T-cell (primary cell): ENCODE data around the gene PTGES. TPM values are rescaled to one million over a fixed set of nuclear protein-coding genes. Genes with fewer than 3 reads are reported as not detected.

ENCODE experiments used
- ATAC-seq, 4 experiments: fragments of 200-7000 bp in 3 of 4; fragments of 150-1000 bp in 1 of 4; cut with Tn5 transposase; replicated peaks in 1 of 4; 1 replicate in 3 of 4; 2 replicates in 1 of 4; pipeline ENCODE4 v1.10.0; 2021; ENCODE audit warnings: moderate library complexity in 3 of 4, mild to moderate bottlenecking in 2 of 4, moderate number of reproducible peaks in 1 of 4
- CTCF ChIA-PET, 2 donors: fragments of 300-600 bp; sonication (Branson Sonifier 250); formaldehyde crosslinking; loops; one replicate each; lab custom pipeline; 2022; ENCODE audit warnings: antibody characterized with exemption in 2 of 2; lab: Charles Lee
- POLR2A ChIA-PET, 2 donors: fragments of 300-600 bp; sonication (Branson Sonifier 250); formaldehyde crosslinking; loops; one replicate each; lab custom pipeline; 2022; ENCODE audit warnings: antibody characterized with exemption in 2 of 2; lab: Charles Lee
- DNase-seq, 35 experiments: peaks; one replicate each; pipeline versions ENCODE4 v3.0.0 to v3.0.0-alpha.2; 2013 to 2023
- H3K27ac ChIP-seq: one replicate; pipeline ENCODE4 v1.5.1; 2013; ENCODE audit warnings: low read length
- H3K27me3 ChIP-seq, 2 experiments: replicated peaks in 1 of 2; 1 replicate in 1 of 2; 2 replicates in 1 of 2; pipeline versions ENCODE4 v1.6.1 to v1.7.0; 2013; ENCODE audit warnings: low read length in 1 of 2, mixed read lengths in 1 of 2; ENCODE audit not compliant: control insufficient read depth in 2 of 2, insufficient read depth in 2 of 2; ENCODE audit errors: extremely low read depth in 1 of 2
- H3K36me3 ChIP-seq, 2 donors: 1 replicate in 1 of 2; 2 replicates in 1 of 2; pipeline versions ENCODE4 v1.6.1 to v1.7.0; 2013; ENCODE audit warnings: low read length in 1 of 2; ENCODE audit not compliant: control insufficient read depth in 2 of 2, insufficient read depth in 1 of 2; ENCODE audit errors: extremely low read depth in 1 of 2
- H3K4me1 ChIP-seq, 2 experiments: 1 replicate in 1 of 2; 2 replicates in 1 of 2; pipeline versions ENCODE4 v1.6.1 to v1.7.0; 2013; ENCODE audit warnings: low read length in 2 of 2, mixed read lengths in 1 of 2; ENCODE audit not compliant: insufficient read depth in 2 of 2, control insufficient read depth in 1 of 2; ENCODE audit errors: extremely low read depth in 1 of 2
- H3K4me3 ChIP-seq, 2 donors: 1 replicate in 1 of 2; 2 replicates in 1 of 2; pipeline versions ENCODE4 v1.5.1 to v1.7.0; 2013; ENCODE audit warnings: mild to moderate bottlenecking in 2 of 2, low read length in 1 of 2, moderate library complexity in 1 of 2; ENCODE audit not compliant: control insufficient read depth in 1 of 2; ENCODE audit errors: extremely low read depth in 1 of 2
- H3K9me3 ChIP-seq: 2 replicates; pipeline ENCODE4 v1.7.0; 2013
- H3K27ac Mint-ChIP-seq, 2 donors: one replicate each; pipeline ENCODE4 v1.8.0; 2020 to 2021; ENCODE audit warnings: mild to moderate bottlenecking in 2 of 2, mixed read lengths in 2 of 2
- H3K27me3 Mint-ChIP-seq, 2 donors: one replicate each; pipeline ENCODE4 v1.8.0; 2021 to 2022; ENCODE audit warnings: mixed read lengths in 2 of 2
- H3K36me3 Mint-ChIP-seq: one replicate; pipeline ENCODE4 v1.8.0; 2021; ENCODE audit warnings: mixed read lengths
- H3K4me1 Mint-ChIP-seq, 3 donors: one replicate each; pipeline ENCODE4 v1.8.0; 2020 to 2022; ENCODE audit warnings: mixed read lengths in 3 of 3, mild to moderate bottlenecking in 1 of 3
- H3K4me3 Mint-ChIP-seq, 3 donors: one replicate each; pipeline ENCODE4 v1.8.0; 2020 to 2022; ENCODE audit warnings: mild to moderate bottlenecking in 3 of 3, mixed read lengths in 3 of 3, moderate library complexity in 3 of 3
- H3K9me3 Mint-ChIP-seq, 3 donors: one replicate each; pipeline ENCODE4 v1.8.0; 2020 to 2022; ENCODE audit warnings: mixed read lengths in 3 of 3
- WGBS: methylation state at CpG from one replicate; pipeline ENCODE4 v1.1.5; 2013; ENCODE audit warnings: missing lambda C conversion rate; ENCODE audit not compliant: insufficient coverage; 5-methylcytosine and 5-hydroxymethylcytosine counted together
- total RNA-seq, 35 experiments: library from RNA in 6 of 35; stranded (reverse) in 6 of 35; fragments of 120-200 nt in 1 of 35; gene quantifications; one replicate each; pipeline versions ENCODE4 v1.2.1 to v1.2.4 and lab custom pipeline; 2013 to 2026

The PTGES gene
- total RNA-seq, 5 donors from 2014 or later (not counting 1 experiment from before 2014, with no cell fraction given) = not detected

DNA sequence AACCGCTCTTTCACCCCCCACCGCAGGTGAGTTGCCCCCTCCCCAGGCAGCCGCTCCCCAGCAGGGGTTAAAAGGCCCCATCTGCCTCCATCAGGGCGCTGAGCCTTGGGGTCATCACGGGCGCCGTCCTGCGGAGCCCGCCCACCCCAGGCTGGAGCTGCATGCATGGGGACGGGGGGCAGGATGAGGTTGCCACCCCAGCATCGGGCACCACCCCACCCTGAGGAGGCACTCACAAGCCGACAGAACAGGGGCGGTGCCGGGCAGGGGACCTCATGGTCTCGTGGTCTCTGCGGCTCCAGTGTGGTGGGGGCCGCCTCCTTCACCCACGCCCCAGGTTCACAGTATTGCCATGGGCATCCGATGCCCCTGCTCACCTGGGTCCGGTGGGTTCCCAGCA, 16.5 kb downstream of the PTGES start:
- Histone ChIP-seq H3K4me1 (peaks cover 0 to 18% of the 10 kb centered on the region in 2 experiments), H3K4me3 (no peak overlapping the region), H3K9me3 (no peaks in the 10 kb centered on the region), H3K36me3 (no peaks in the 10 kb centered on the region), H3K27me3 (peaks cover 0 to 28% of the 10 kb centered on the region in 2 experiments), H3K27ac (no peak overlapping the region)
- H3K27me3 Mint-ChIP-seq = peaks cover 0 to 7% of the 10 kb centered on the region in 2 donors
- no peaks in the 10 kb centered on the region for H3K36me3 Mint-ChIP-seq
- 58% methylated on average over 16 of the region's 20 CpGs for WGBS
- no peaks in the 10 kb centered on the region for H3K9me3 Mint-ChIP-seq
- no peak overlapping the region for H3K27ac Mint-ChIP-seq
- POLR2A ChIA-PET = no interaction called here
- DNase-seq = no peak
- CTCF ChIA-PET = interaction anchor here in 1 of 2 donors (1.4 to 2.0 kb wide), 2 partner anchors 49 to 54 kb away, joined by 3 to 10 read pairs; no protein-coding TSS in a partner anchor
- ATAC-seq = no peak
- peaks cover 0 to 7% (median 4%) of the 10 kb centered on the region in 3 donors for H3K4me1 Mint-ChIP-seq
- H3K4me3 Mint-ChIP-seq = no peak overlapping the region

GRCh38 chr9:129735546-129735945, 17.3 kb downstream of the PTGES start:
- POLR2A ChIA-PET = no interaction called here
- Mint-ChIP-seq H3K4me1 (peaks cover 0 to 7% (median 4%) of the 10 kb centered on the region in 3 donors), H3K9me3 (no peaks in the 10 kb centered on the region), H3K4me3 (no peak overlapping the region), H3K36me3 (no peaks in the 10 kb centered on the region), H3K27me3 (peaks cover 0 to 9% of the 10 kb centered on the region in 2 donors), H3K27ac (no peak overlapping the region)
- no peak overlapping the region for H3K4me3 ChIP-seq
- H3K27me3 ChIP-seq = peaks cover 0 to 32% of the 10 kb centered on the region in 2 experiments
- CTCF ChIA-PET = no interaction called here
- H3K36me3 ChIP-seq = no peaks in the 10 kb centered on the region
- H3K4me1 ChIP-seq = peaks cover 0 to 18% of the 10 kb centered on the region in 2 experiments
- 71% methylated on average over 6 of the region's 6 CpGs for WGBS
- no peak overlapping the region for H3K27ac ChIP-seq
- ATAC-seq (no peak), DNase-seq (no peak)
- H3K9me3 ChIP-seq = no peaks in the 10 kb centered on the region

DNA sequence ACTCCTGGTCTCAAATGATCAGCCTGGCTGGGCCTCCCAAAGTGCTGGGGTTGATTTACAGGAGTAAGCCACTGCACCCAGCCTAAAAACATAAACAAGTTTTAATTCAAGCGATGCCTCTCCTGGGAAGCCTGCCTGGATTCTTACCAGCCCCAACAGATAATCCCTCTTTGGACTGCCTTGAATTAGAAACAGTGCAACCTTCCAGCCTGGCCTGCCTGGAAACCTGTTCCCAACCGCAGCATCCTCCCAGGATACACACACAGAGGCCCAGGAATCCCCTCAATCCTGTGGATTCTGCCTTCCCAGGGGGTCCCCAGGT, 19.2 kb downstream of the PTGES start:
- Mint-ChIP-seq H3K36me3 (no peaks in the 10 kb centered on the region), H3K9me3 (no peaks in the 10 kb centered on the region), H3K27me3 (peaks cover 3 to 12% of the 10 kb centered on the region in 2 donors), H3K4me3 (no peak overlapping the region), H3K27ac (no peak overlapping the region), H3K4me1 (peaks cover 0 to 7% (median 4%) of the 10 kb centered on the region in 3 donors)
- no peak overlapping the region for H3K27ac ChIP-seq
- H3K4me3 ChIP-seq = no peak overlapping the region
- WGBS = 85% methylated on average over 2 of the region's 2 CpGs
- ATAC-seq (no peak), DNase-seq (no peak)
- CTCF ChIA-PET = interaction anchor here in 1 of 2 donors (0.7 kb wide), 1 partner anchor 78 kb away, joined by 3 read pairs; no protein-coding TSS in a partner anchor
- H3K36me3 ChIP-seq = no peaks in the 10 kb centered on the region
- H3K9me3 ChIP-seq = no peaks in the 10 kb centered on the region
- peaks cover 0 to 18% of the 10 kb centered on the region in 2 experiments for H3K4me1 ChIP-seq
- POLR2A ChIA-PET = no interaction called here
- H3K27me3 ChIP-seq = peaks cover 0 to 31% of the 10 kb centered on the region in 2 experiments

DNA sequence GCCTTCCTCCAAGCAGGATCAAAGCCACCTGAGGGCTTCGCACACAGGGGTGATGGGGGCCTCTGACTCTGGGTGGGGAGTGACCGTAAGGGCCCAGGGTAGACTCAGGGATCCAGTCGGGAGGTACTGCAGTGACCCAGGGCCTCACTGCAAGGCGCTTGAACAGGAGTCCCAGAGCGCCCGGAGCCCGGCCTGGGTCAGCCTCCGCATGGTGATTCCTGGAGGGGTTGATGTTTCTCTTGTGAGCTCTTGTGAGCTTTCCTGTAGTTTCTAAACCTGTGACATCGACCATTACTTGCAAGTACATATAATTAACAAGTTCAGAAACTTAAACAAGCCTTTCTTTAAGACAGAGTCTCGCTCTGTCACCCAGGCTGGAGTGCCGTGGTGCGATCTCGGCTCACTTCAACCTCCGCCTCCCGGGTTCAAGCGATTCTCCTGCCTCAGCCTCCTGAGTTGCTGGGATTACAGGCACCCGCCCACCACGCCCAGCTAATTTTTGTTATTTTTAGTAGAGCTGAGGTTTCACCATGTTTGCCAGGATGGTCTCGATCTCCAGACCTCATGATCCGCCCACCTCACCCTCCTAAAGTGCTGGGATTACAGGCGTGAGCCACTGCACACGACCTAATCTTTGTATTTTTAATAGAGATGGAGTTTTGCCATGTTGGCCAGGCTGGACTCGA, 19.8 kb downstream of the PTGES start:
- no peaks in the 10 kb centered on the region for H3K9me3 Mint-ChIP-seq
- DNase-seq = no peak
- WGBS = 84% methylated on average over 7 of the region's 23 CpGs
- H3K4me3 Mint-ChIP-seq = no peak overlapping the region
- ChIA-PET POLR2A (no interaction called here), CTCF (interaction anchor here in 1 of 2 donors (0.7 kb wide), 1 partner anchor 78 kb away, joined by 3 read pairs; no protein-coding TSS in a partner anchor)
- Histone ChIP-seq H3K9me3 (no peaks in the 10 kb centered on the region), H3K4me3 (no peak overlapping the region), H3K36me3 (no peaks in the 10 kb centered on the region), H3K27me3 (peaks cover 0 to 27% of the 10 kb centered on the region in 2 experiments), H3K4me1 (peaks cover 0 to 13% of the 10 kb centered on the region in 2 experiments), H3K27ac (no peak overlapping the region)
- ATAC-seq = no peak
- no peak overlapping the region for H3K27ac Mint-ChIP-seq
- H3K27me3 Mint-ChIP-seq = peaks cover 3 to 12% of the 10 kb centered on the region in 2 donors
- peaks cover 0 to 4% (median 3%) of the 10 kb centered on the region in 3 donors for H3K4me1 Mint-ChIP-seq
- H3K36me3 Mint-ChIP-seq = no peaks in the 10 kb centered on the region

- H3K4me1 Mint-ChIP-seq = no peaks in the 10 kb centered on the region
- POLR2A ChIA-PET = no interaction called here
- H3K36me3 ChIP-seq = no peaks in the 10 kb centered on the region
- 69% methylated on average over 4 of the region's 10 CpGs for WGBS
- CTCF ChIA-PET = no interaction called here
- H3K9me3 ChIP-seq = no peaks in the 10 kb centered on the region
- H3K27me3 Mint-ChIP-seq = peaks cover 3 to 12% of the 10 kb centered on the region in 2 donors
- no peaks in the 10 kb centered on the region for H3K9me3 Mint-ChIP-seq
- no peak overlapping the region for H3K4me3 ChIP-seq
- H3K27me3 ChIP-seq = peaks cover 0 to 23% of the 10 kb centered on the region in 2 experiments
- H3K27ac Mint-ChIP-seq = no peak overlapping the region
- ATAC-seq (no peak), DNase-seq (no peak)
- H3K36me3 Mint-ChIP-seq = no peaks in the 10 kb centered on the region
- no peak overlapping the region for H3K4me3 Mint-ChIP-seq
- H3K27ac ChIP-seq = no peak overlapping the region
- H3K4me1 ChIP-seq = peaks cover 0 to 3% of the 10 kb centered on the region in 2 experiments
Observed at GRCh38 chr9:129732100-129732499, 20.7 kb downstream of the PTGES start.

- DNase-seq (no peak), ATAC-seq (no peak)
- no peaks in the 10 kb centered on the region for H3K36me3 ChIP-seq
- CTCF ChIA-PET = no interaction called here
- WGBS = 58% methylated on average over 2 of the region's 6 CpGs
- Mint-ChIP-seq H3K27me3 (peaks cover 3 to 13% of the 10 kb centered on the region in 2 donors), H3K9me3 (no peaks in the 10 kb centered on the region), H3K4me3 (no peak overlapping the region), H3K4me1 (peaks cover 0 to 3% (median 2%) of the 10 kb centered on the region in 3 donors), H3K36me3 (no peaks in the 10 kb centered on the region), H3K27ac (no peak overlapping the region)
- no peaks in the 10 kb centered on the region for H3K9me3 ChIP-seq
- H3K27ac ChIP-seq = no peak overlapping the region
- H3K4me3 ChIP-seq = no peak overlapping the region
- peaks cover 0 to 3% of the 10 kb centered on the region in 2 experiments for H3K4me1 ChIP-seq
- POLR2A ChIA-PET = no interaction called here
- peaks cover 0 to 17% of the 10 kb centered on the region in 2 experiments for H3K27me3 ChIP-seq
Observed at GRCh38 chr9:129731477-129732085, 21.3 kb downstream of the PTGES start.
